A549 (cell line): ENCODE results near the gene ASIC2.

Source experiments
- CEBPB ChIP-seq, 2 experiments: fragments of >200 bp in 1 of 2; sonication (Bioruptor Twin) in 1 of 2; formaldehyde crosslinking in 1 of 2; IDR thresholded peaks; 2 replicates each; pipeline ENCODE4 v1.6.1; 2012 to 2016
- HOXB13 ChIP-seq: fragments of 250-450 bp; sonication (Bioruptor Pico); IDR thresholded peaks from 2 replicates; pipeline ENCODE4 v1.5.0; 2020; ENCODE audit warnings: low read depth, mild to moderate bottlenecking, moderate library complexity
- MAZ ChIP-seq: fragments of 150-350 bp; IDR thresholded peaks from 2 replicates; pipeline ENCODE4 v1.6.1; 2014; ENCODE audit warnings: antibody characterized with exemption, low read depth, low read length, borderline replicate concordance
- NR3C1 ChIP-seq: fragments of >200 bp; sonication (Bioruptor Twin); formaldehyde crosslinking; IDR thresholded peaks from 3 replicates; pipeline ENCODE4 v1.6.1; 2017
- ZFP36 ChIP-seq: fragments of 450-650 bp; IDR thresholded peaks from 2 replicates; pipeline ENCODE4 v1.6.1; 2014; ENCODE audit warnings: borderline replicate concordance; ENCODE audit not compliant: partially characterized antibody
- TF ChIP-seq, protein P1 (sequence below): fragments of >200 bp; sonication (Bioruptor Twin); formaldehyde crosslinking; IDR thresholded peaks from 3 replicates; pipeline ENCODE4 v1.5.1; 2016

DNA sequence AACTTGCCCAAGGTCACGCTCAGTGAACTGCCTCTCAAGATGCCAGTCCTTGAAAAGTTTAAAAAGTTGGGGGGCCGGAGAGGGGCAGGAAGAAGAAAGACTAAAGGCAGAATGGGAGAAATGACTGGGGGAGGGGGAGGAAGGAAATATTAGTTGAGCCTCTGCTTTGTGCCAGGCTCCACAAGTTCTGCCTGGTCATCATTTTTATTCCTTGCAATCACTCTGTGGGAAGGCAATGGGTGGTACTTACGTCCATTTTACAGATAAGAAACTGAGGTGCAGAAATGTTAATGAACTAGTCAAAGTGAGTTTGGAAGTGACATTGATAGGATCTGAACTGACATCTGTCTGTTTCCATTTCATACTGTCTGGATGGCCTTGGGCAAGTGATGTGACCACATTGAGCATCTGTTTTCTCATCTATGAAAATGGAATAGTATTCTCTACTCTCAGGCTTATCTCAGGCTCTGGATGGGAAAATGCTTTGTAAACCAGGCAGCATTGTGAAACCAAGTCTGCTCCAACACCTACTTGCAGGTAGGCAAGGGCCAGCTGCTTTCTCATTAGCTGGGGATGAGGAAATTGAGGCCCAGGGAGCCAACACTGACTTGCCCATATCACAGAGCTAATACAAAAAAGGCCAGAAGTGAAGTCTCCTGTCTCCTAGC lies 19.2 kb downstream of the ASIC2 start:
- TF ChIP-seq, protein P1, sequence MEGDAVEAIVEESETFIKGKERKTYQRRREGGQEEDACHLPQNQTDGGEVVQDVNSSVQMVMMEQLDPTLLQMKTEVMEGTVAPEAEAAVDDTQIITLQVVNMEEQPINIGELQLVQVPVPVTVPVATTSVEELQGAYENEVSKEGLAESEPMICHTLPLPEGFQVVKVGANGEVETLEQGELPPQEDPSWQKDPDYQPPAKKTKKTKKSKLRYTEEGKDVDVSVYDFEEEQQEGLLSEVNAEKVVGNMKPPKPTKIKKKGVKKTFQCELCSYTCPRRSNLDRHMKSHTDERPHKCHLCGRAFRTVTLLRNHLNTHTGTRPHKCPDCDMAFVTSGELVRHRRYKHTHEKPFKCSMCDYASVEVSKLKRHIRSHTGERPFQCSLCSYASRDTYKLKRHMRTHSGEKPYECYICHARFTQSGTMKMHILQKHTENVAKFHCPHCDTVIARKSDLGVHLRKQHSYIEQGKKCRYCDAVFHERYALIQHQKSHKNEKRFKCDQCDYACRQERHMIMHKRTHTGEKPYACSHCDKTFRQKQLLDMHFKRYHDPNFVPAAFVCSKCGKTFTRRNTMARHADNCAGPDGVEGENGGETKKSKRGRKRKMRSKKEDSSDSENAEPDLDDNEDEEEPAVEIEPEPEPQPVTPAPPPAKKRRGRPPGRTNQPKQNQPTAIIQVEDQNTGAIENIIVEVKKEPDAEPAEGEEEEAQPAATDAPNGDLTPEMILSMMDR, result no peak
- no peak for TF ChIP-seq MAZ
- TF ChIP-seq CEBPB (IDR thresholded peaks at IDR 0.05), result no peak
- TF ChIP-seq ZFP36, result no peak
- no peak for TF ChIP-seq HOXB13
- TF ChIP-seq NR3C1, result no peak
